Measurements from ENCODE around the gene PPM1K.
A peak's percentile ranks its signal among the peaks of the same experiment; 100 is the strongest.
"Not testable (repeated sequence)": the region's sequence is repeated elsewhere in the genome, so short reads cannot be mapped to it uniquely, and the experiment has no call there.

PPM1K gene

GRCh38 chr4:88284439-88285234 is at the start of gene PPM1K:
Gene PPM1K (minus strand): TSS chr4:88284561. CDS start chr4:88278583, 5,978 bp downstream.
- Histone ChIP-seq H3K9me3 (ENCODE audit: low read length) (no peaks in the 10 kb centered on the region), H3K36me3 (ENCODE audit: insufficient read depth, low read length) (no peaks in the 10 kb centered on the region)

GRCh38 chr4:88333741-88334405 is 49.5 kb upstream of the PPM1K start:
- Histone ChIP-seq H3K4me3 (ENCODE audit: low read length) (no peak overlapping the region), H3K27me3 (ENCODE audit: insufficient read depth, low read length) (no peaks in the 10 kb centered on the region), H3K4me1 (ENCODE audit: insufficient read depth, low read length) (no peaks in the 10 kb centered on the region), H3K36me3 (ENCODE audit: insufficient read depth, low read length) (no peaks in the 10 kb centered on the region), H2AFZ (ENCODE audit: low read depth, low read length) (no peak overlapping the region), H3K9me3 (ENCODE audit: low read length) (no peaks in the 10 kb centered on the region)

More at GRCh38 chr4:88284439-88285234, at the start of gene PPM1K:
- H3K4me1 ChIP-seq (ENCODE audit: insufficient read depth, low read length): peaks cover 12% of the 10 kb centered on the region
- peak within 1 kb of the TSS; percentile 86 for H2AFZ ChIP-seq (ENCODE audit: low read depth, low read length)
- no peaks in the 10 kb centered on the region for H3K27me3 ChIP-seq (ENCODE audit: insufficient read depth, low read length)
- peak within 1 kb of the TSS; percentile 94 for H3K4me3 ChIP-seq (ENCODE audit: low read length)

- Histone ChIP-seq H3K9me3 (ENCODE audit: low read length) (no peaks in the 10 kb centered on the region), H2AFZ (ENCODE audit: low read depth, low read length) (no peak overlapping the region), H3K36me3 (ENCODE audit: insufficient read depth, low read length) (no peaks in the 10 kb centered on the region), H3K27me3 (ENCODE audit: insufficient read depth, low read length) (no peaks in the 10 kb centered on the region), H3K4me1 (ENCODE audit: insufficient read depth, low read length) (no peaks in the 10 kb centered on the region), H3K4me3 (ENCODE audit: low read length) (no peak overlapping the region)
These were observed 43.3 kb upstream of the PPM1K start for GRCh38 chr4:88327665-88328064.

- H3K36me3 ChIP-seq (ENCODE audit: insufficient read depth, low read length): no peaks in the 10 kb centered on the region
- H3K4me1 ChIP-seq (ENCODE audit: insufficient read depth, low read length): no peaks in the 10 kb centered on the region
- H3K27me3 ChIP-seq (ENCODE audit: insufficient read depth, low read length): no peaks in the 10 kb centered on the region
- no peak overlapping the region for H3K4me3 ChIP-seq (ENCODE audit: low read length)
- no peaks in the 10 kb centered on the region for H3K9me3 ChIP-seq (ENCODE audit: low read length)
- H2AFZ ChIP-seq (ENCODE audit: low read depth, low read length): no peak overlapping the region
These were observed 36.5 kb upstream of the PPM1K start for GRCh38 chr4:88320780-88321373.

- H3K27me3 ChIP-seq (ENCODE audit: insufficient read depth, low read length): no peaks in the 10 kb centered on the region
- no peaks in the 10 kb centered on the region for H3K36me3 ChIP-seq (ENCODE audit: insufficient read depth, low read length)
- no peak overlapping the region for H2AFZ ChIP-seq (ENCODE audit: low read depth, low read length)
- H3K4me3 ChIP-seq (ENCODE audit: low read length): no peak overlapping the region
- no peaks in the 10 kb centered on the region for H3K4me1 ChIP-seq (ENCODE audit: insufficient read depth, low read length)
- H3K9me3 ChIP-seq (ENCODE audit: low read length): no peaks in the 10 kb centered on the region
These were observed 35.9 kb upstream of the PPM1K start for GRCh38 chr4:88320224-88320779.

GRCh38 chr4:88318751-88319350 is 34.5 kb upstream of the PPM1K start:
- Histone ChIP-seq H3K36me3 (ENCODE audit: insufficient read depth, low read length) (no peaks in the 10 kb centered on the region), H3K4me3 (ENCODE audit: low read length) (no peak overlapping the region), H2AFZ (ENCODE audit: low read depth, low read length) (no peak overlapping the region), H3K9me3 (ENCODE audit: low read length) (no peaks in the 10 kb centered on the region), H3K27me3 (ENCODE audit: insufficient read depth, low read length) (no peaks in the 10 kb centered on the region), H3K4me1 (ENCODE audit: insufficient read depth, low read length) (no peaks in the 10 kb centered on the region)

DNA sequence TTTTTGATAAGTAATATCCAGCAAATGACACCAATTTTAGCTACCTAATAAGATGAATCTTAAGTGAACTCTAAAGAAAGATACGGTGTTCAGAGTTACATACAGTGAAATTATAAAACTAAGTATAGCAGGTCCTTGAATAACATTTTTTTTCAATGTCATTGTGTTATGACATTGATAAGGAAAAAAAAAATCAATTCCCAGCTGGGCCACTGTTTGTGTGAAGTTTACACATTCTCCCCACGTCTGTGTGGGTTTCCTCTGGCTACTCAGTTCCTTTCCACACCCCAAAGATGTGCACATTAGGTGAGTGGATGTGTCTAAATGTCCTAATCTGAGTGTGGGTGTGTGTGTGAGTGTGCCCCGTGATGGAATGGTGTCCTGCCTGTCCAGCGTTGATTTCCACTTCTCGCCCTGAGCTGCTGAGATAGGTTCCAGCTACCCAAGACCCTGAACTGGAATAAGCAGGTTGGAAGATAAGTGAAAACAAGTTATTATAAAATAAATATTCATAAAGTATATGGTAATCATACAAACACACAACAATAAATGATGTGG is 31.2 kb upstream of the PPM1K start:
- Histone ChIP-seq H2AFZ (ENCODE audit: low read depth, low read length) (no peak overlapping the region), H3K4me3 (ENCODE audit: low read length) (no peak overlapping the region), H3K9me3 (ENCODE audit: low read length) (no peaks in the 10 kb centered on the region), H3K36me3 (ENCODE audit: insufficient read depth, low read length) (no peaks in the 10 kb centered on the region), H3K27me3 (ENCODE audit: insufficient read depth, low read length) (no peaks in the 10 kb centered on the region), H3K4me1 (ENCODE audit: insufficient read depth, low read length) (no peaks in the 10 kb centered on the region)

DNA sequence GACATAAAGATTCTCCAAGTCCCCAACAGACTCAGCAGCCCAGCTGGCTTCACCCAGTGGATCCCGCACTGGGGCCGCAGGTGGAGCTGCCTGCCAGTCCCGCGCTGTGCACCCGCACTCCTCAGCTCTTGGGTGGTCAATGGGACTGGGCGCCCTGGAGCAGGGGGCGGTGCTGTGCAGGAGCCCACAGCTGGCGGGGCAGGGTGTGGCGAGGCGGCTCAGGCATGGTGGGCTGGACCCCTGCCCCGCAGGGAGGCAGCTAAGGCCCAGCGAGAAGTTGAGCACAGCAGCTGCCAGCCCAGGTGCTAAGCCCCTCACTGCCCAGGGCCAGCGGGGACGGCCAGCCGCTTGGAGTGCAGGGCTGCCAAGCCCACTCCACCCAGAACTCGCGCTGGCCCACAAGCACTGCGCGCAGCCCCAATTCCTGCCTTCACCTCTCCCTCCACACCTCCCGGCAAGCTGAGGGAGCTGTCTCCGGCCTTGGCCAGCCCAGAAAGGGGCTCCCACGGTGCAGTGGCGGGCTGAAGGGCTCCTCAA is 28.8 kb upstream of the PPM1K start:
- H3K4me1 ChIP-seq (ENCODE audit: insufficient read depth, low read length): not testable (repeated sequence)

DNA sequence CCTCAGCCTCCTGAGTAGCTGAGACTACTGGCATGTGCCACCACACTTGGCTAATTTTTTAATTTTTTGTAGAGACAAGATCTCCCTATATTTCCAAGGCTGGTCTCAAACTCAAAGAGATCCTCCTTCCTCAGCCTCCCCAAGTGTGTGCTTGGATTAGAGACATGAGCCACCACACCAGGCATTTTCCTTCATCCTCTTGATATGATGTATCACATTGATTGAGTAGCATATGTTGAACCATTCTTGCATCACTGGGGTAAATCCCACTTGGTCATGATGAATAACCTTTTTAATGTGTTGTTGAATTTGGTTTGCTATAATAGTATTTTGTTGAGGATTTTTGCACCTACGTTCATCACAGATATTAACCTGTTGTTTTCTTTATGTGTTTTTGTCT is 24.2 kb upstream of the PPM1K start:
- Histone ChIP-seq H3K36me3 (ENCODE audit: insufficient read depth, low read length) (no peaks in the 10 kb centered on the region), H3K9me3 (ENCODE audit: low read length) (no peaks in the 10 kb centered on the region), H3K27me3 (ENCODE audit: insufficient read depth, low read length) (no peaks in the 10 kb centered on the region), H2AFZ (ENCODE audit: low read depth, low read length) (no peak overlapping the region), H3K4me3 (ENCODE audit: low read length) (no peak overlapping the region), H3K4me1 (ENCODE audit: insufficient read depth, low read length) (no peaks in the 10 kb centered on the region)

More for the DNA sequence above, 28.8 kb upstream of the PPM1K start:
- not testable (repeated sequence) for H3K4me3 ChIP-seq (ENCODE audit: low read length); H3K27me3 ChIP-seq (ENCODE audit: insufficient read depth, low read length); H2AFZ ChIP-seq (ENCODE audit: low read depth, low read length); H3K36me3 ChIP-seq (ENCODE audit: insufficient read depth, low read length); H3K9me3 ChIP-seq (ENCODE audit: low read length)

- H3K4me3 ChIP-seq (ENCODE audit: low read length): no peak overlapping the region
- H3K9me3 ChIP-seq (ENCODE audit: low read length): no peaks in the 10 kb centered on the region
- no peaks in the 10 kb centered on the region for H3K4me1 ChIP-seq (ENCODE audit: insufficient read depth, low read length)
- no peak overlapping the region for H2AFZ ChIP-seq (ENCODE audit: low read depth, low read length)
- peaks cover 3% of the 10 kb centered on the region for H3K27me3 ChIP-seq (ENCODE audit: insufficient read depth, low read length)
- no peaks in the 10 kb centered on the region for H3K36me3 ChIP-seq (ENCODE audit: insufficient read depth, low read length)
These were observed 13.5 kb upstream of the PPM1K start for GRCh38 chr4:88297725-88298454.

- peaks cover 3% of the 10 kb centered on the region for H3K27me3 ChIP-seq (ENCODE audit: insufficient read depth, low read length)
- no peaks in the 10 kb centered on the region for H3K9me3 ChIP-seq (ENCODE audit: low read length)
- no peaks in the 10 kb centered on the region for H3K4me1 ChIP-seq (ENCODE audit: insufficient read depth, low read length)
- no peak overlapping the region for H2AFZ ChIP-seq (ENCODE audit: low read depth, low read length)
- H3K36me3 ChIP-seq (ENCODE audit: insufficient read depth, low read length): no peaks in the 10 kb centered on the region
- no peak overlapping the region for H3K4me3 ChIP-seq (ENCODE audit: low read length)
These were observed 12.8 kb upstream of the PPM1K start for GRCh38 chr4:88297212-88297516.
